HG03025 (cell line): ENCODE data around the gene PARP14.

ENCODE experiments used
- ATAC-seq: cut with Tn5 transposase; IDR thresholded peaks from one replicate; pipeline ENCODE4 v1.9.1; 2021; ENCODE audit warnings: mild to moderate bottlenecking, moderate library complexity; ENCODE audit not compliant: unreplicated experiment, low FRiP score

The PARP14 gene

DNA sequence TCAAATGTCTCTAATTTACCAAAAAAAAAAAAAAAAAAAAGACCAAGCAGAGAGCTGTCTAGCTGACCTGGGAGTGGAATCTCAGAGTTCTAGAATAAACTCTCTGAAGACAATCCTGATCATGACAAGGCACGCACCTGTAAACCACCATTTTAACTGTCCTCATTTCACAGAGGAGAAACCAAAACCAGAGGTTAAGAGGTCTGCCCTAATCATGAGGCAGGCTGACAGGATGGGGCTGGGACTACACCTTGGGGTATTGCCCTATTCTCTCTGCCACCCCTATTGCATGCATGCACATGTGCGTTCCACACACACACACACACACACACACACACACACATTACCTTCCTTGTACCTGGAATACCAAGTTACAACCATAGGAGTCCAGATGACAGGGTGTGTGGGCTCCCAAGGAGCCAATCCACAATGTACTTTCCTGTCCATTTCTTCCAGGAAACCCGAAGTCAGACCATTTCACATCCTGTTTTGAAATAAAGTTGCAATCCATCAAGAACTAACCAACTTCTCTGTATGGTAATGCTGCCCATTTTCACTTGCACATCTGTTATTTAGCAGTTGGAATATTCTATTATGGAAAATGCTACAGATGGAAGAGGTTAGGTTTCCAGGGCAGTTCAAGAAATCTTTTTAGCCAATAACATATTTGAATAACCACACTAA, 78.4 kb downstream of the PARP14 start:
- no peak for ATAC-seq

DNA sequence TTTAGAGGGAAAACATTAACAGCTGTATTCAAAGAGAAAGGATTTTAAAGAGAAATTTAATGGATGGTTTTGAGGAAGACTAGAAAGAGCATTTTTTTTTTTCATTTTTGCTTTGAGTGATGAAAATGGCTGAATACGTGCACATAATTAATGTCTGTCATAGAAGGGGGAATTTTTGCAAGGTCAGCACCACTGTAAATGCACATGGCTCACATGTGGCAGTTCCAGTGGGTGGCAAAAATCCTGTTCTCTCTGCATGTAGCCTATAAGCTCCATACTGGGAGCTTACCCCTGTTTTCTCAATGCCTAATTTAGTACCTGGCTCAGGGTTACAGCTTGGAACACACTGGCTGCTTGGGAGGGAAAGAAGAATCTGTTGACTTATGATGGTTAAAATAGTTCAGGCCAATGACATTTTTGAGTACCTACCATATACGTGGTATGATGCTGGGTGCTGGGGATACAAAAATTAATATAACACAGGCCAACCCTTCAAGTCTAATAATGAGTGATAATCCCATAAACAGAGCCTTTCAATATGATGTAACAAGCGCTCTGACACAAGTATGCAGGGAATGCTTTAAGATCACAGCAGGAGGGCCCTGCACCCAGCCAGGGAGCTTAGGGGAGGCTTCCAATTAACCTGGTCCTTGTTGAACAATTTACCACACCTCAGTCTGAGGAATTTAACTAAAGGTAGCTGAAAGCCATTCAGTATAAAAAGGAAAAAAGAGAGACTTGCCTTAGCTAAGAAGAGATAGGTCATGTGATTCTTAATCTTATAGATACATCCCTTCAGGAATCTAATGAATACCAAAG, 80.0 kb downstream of the PARP14 start:
- no peak for ATAC-seq

DNA sequence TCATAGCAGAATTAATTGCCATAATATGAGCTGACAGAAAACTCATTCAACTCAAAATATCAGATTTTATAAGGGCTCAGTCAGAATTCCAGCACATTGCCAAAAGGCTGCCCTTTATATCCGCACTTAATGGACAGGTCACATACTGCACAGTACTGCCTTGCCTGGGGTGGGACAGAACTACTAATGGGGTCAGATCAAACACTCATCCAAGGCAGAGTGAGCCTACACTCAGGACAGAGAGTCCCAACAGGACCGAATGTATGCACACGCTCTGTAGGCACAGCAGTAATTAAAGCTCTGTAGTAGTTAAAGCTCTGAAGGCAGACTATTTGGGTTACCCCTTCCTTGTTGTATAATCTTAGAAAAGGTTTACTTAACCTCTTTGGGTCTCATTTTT, 85.8 kb downstream of the PARP14 start:
- no peak for ATAC-seq

DNA sequence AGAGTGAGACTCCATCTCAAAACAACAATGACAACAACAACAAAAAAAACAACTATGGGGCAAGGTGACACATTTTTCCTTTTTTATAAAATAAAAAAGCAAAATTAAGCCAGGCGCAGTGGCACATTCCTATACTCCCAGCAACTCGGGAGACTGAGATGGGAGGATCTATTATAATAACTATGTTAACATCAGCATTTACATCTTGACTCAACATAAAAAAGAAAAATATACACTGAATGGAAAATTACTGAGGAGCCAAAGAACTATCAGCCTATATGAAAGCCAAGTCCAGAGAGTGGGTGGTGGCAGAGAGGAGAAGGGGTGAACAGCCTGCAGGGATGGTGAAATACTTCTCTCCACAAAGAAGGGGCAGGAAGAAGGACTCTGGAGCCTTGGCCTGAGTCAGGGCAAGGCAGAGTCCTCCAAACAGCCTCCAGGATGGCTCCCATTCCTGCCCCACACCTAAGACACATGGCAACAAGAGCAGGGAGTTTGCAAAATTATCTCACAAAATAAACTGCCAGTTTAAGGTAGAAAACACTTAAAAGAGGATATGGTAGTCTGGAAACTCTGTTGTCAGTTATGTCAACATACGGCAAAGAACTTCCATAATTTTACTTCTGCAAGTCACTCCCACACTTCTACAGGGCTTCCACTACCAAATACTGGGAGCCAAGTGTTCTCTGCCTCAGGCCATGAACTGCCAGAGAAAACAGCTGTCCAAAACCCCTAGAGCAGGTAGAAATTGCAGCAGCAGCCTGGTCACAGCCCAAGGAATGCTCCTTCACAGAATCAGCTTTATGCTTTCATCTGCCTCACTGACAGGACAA, 87.1 kb downstream of the PARP14 start:
- ATAC-seq: no peak

DNA sequence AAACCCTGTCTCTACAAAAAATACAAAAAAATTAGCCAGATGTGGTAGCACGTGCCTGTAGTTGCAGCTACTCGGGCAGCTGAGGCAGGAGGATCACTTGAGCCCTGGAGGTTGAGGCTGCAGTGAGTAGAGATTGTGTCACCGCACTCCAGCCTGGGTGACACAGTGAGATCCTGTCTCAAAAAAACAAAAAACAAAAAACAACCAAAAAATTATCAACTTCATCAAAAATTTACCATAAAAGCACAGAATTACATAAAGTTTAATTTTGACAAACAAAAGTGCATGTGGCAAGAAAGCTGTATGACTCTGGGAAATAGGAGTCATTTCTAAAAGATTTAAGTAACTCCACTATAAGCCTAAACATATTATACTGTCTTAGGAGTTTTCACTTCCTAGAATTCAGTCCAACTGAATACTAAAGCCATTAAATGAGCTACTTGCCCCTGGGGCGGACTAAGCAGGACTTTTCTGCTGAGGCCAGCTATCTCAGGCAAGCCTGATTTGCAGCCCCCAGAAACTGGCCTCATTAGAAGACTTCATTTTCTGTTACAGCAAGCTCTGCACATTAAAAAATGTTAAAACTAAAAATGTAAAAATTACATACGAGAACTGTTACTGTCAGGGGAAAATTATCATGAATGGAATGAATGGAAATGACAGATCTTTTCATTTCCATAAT, 90.0 kb downstream of the PARP14 start:
- ATAC-seq: no peak

DNA sequence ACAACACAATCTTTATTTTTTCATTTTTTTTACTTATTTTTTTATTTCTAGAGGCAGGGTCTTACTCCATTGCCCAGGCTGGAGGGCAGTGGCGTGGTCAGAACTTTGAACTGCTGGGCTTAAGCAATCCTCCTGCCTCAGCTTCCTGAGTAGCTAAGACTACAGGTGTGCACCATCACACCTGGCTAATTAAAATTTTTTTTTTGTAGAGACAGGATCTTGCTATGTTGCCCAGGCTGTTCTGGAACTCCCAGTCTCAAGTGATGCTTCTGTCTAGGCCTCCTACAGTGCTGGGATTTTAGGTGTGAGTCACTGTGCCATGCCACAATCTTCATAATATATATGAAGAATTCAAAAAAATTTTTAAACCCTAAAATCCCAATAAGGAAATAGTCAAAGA, 92.2 kb downstream of the PARP14 start:
- ATAC-seq: no peak

DNA sequence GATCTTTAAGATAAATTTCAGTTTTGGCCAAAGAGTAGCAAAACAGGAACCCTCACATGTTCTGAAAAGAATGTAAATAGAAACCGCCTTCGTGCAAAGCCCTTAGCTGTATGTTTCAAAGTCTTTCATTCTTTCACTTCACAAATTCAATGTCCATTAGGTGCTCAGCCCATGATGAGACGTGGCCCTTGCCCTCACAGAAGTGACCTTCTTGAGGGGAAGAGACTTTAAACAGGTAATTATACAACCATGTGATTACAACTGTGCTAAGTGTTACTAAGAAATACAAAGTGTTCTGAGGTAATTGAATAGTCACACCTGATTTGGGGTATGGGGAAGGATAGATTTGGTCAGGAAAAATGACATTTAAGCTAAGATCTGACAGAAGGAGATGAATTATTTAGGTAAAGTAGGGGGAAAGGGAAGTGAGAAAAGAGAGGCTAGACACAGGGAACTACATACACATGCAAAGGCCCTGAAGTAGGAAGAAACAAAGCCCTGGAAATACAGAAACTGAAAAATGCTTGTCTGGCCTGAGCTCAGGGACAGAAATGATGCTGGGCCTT, 93.4 kb downstream of the PARP14 start:
- ATAC-seq: no peak

DNA sequence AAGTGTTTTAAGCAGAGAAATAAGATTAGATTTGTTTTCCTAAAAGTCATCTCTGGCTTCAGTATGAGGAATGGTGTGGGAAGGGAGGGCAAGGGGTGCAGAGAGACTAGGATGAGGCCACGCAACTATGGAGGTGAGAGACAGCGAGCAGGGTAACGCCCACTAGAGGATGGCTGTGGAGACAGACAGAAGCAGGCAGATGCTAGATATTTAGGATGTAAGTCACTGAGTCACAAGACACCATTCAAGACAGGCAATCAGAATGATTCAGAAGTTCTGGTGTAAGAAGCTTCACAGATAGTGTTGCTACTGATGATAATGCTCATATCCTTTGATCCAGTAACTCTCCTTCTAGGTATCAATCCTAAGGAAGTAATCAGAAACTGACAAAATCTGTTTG, 93.9 kb downstream of the PARP14 start:
- ATAC-seq: no peak

DNA sequence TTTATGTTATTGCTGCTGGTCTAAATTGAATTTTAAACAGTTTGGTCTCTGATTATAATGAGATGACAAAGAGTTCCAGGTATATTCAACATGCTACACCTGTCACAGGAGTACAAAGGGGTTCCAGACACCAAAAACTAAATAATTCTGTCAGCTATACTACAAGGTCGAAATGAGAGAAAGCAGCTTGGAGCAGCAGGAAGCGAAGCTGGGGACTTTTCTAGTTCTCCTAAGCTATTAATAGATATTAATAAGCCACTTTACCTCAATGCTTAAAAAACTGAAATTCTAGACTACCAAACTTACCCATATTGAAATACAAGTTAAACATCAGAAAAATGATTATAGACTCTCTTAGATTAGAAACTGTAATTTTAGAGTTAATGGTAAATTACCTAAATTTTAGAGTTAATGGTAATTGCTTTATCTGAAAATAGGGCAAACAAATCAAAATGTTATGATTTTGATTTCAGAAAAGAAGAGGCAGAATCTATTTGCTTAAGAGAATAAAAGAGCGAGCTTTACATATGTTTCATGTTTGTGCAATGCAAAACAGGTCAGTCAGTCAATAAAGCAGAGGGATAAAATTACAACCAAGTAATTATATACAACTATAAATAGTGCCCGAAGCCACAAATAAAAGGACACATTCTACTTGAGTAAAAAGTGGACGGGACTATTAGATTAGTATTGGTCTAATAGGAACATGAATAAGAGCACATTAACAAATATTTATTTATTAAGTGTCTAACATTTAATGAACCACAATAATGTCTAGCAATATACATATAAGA, 96.2 kb downstream of the PARP14 start:
- ATAC-seq: no peak

DNA sequence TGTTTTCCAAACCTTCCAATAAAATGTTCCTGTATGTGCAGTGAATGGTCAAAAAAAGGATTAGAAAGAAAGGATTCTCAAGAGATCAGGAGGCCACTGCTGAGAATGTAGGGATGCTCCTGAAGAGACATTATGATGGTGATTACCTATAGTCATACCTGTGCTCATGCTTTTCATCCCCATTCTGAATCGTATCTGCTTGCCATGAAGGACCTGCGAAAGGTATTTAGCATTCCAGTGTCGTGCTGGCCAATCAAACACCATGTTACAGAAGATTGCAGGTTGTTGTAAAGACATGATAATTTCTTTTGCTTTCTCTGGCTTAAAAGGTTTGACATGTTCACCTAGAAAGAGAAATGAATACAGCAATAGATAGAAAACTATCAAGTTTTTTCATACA, 96.9 kb downstream of the PARP14 start:
- no peak for ATAC-seq
